Measurements from ENCODE around the gene HSPB3.
"Not testable (repeated sequence)": the region's sequence is repeated elsewhere in the genome, so short reads cannot be mapped to it uniquely, and the experiment has no call there.

HSPB3 gene

GRCh38 chr5:54457094-54457862, 1.8 kb downstream of the HSPB3 start:
- peak; percentile 70 for DNase-seq (ENCODE audit: low spot score)

GRCh38 chr5:54458221-54458620, 2.7 kb downstream of the HSPB3 start:
- DNase-seq (ENCODE audit: low spot score), result no peak

- DNase-seq (ENCODE audit: low spot score), result peak; percentile 48
These were observed 4.9 kb downstream of the HSPB3 start for GRCh38 chr5:54460181-54460919.

- DNase-seq (ENCODE audit: low spot score), result no peak
These were observed 6.8 kb downstream of the HSPB3 start for GRCh38 chr5:54462281-54462680.

- no peak for DNase-seq (ENCODE audit: low spot score)
These were observed 8.2 kb downstream of the HSPB3 start for GRCh38 chr5:54463713-54464112.

- DNase-seq (ENCODE audit: low spot score), result no peak
These were observed 14.1 kb downstream of the HSPB3 start for GRCh38 chr5:54469622-54470021.

- peak; percentile 35 for DNase-seq (ENCODE audit: low spot score)
These were observed 14.6 kb downstream of the HSPB3 start for GRCh38 chr5:54470128-54470527.

- peak; percentile 82 for DNase-seq (ENCODE audit: low spot score)
These were observed 15.2 kb downstream of the HSPB3 start for GRCh38 chr5:54470677-54471076.

GRCh38 chr5:54471398-54471797, 15.9 kb downstream of the HSPB3 start:
- DNase-seq (ENCODE audit: low spot score), result no peak

- no peak for DNase-seq (ENCODE audit: low spot score)
These were observed 21.2 kb downstream of the HSPB3 start for GRCh38 chr5:54476682-54477081.

- DNase-seq (ENCODE audit: low spot score), result no peak
These were observed 22.5 kb downstream of the HSPB3 start for GRCh38 chr5:54477941-54478478.

GRCh38 chr5:54480296-54480695, 24.8 kb downstream of the HSPB3 start:
- DNase-seq (ENCODE audit: low spot score), result no peak

GRCh38 chr5:54484219-54484894, 28.9 kb downstream of the HSPB3 start:
- peak; percentile 20 for DNase-seq (ENCODE audit: low spot score)

GRCh38 chr5:54485659-54486058, 30.2 kb downstream of the HSPB3 start:
- not testable (repeated sequence) for DNase-seq (ENCODE audit: low spot score)

- DNase-seq (ENCODE audit: low spot score), result not testable (repeated sequence)
These were observed 34.1 kb downstream of the HSPB3 start for GRCh38 chr5:54489648-54489979.

- DNase-seq (ENCODE audit: low spot score), result no peak
These were observed 35.8 kb downstream of the HSPB3 start for GRCh38 chr5:54491326-54491725.

GRCh38 chr5:54492178-54492577, 36.7 kb downstream of the HSPB3 start:
- DNase-seq (ENCODE audit: low spot score), result no peak

GRCh38 chr5:54495027-54495426, 39.5 kb downstream of the HSPB3 start:
- DNase-seq (ENCODE audit: low spot score), result no peak
